ENCODE data around the gene SDHD. TPM values are rescaled to one million over a fixed set of nuclear protein-coding genes. Genes with fewer than 3 reads are reported as not detected.

The SDHD gene
- total and polyA plus RNA-seq, 4 donors: 154 to 277 (median 177) TPM

DNA sequence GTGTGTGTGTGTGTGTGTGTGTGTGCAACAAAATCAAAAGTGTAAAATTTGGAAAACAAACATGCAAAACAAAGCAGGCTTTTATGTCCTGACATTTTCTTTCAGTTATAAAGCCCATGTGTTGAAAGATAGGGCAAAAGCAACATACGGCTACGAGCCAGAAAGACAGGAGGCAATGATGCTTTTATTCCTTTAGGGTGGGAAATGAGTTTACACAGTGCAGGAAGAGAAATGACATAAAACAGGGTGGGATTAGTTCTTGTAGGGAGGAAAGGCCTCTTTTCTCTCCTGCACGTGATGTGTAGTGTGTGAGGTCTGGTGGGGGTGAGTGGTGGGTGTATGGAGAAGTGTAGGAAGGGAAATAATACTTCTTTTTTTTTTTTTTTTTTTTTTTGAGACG is 47.8 kb downstream of the SDHD start:
- H3K4me1 ChIP-seq (ENCODE audit: control insufficient read depth in 4 of 4, insufficient read depth in 4 of 4, low read length in 3 of 4): no peaks in the 10 kb centered on the region
- TF ChIP-seq EGR1 (IDR thresholded peaks at IDR 0.05; ENCODE audit: low read depth in 2 of 2) (no peak), HNF4A (conservative IDR thresholded peaks at IDR 0.05) (no peak), ZBTB33 (IDR thresholded peaks at IDR 0.05) (no peak), MAX (IDR thresholded peaks at IDR 0.05) (no peak), HNF4G (IDR thresholded peaks at IDR 0.05) (no peak), YY1 (IDR thresholded peaks at IDR 0.05) (no peak), TAF1 (conservative IDR thresholded peaks at IDR 0.05) (no peak), FOXA2 (IDR thresholded peaks at IDR 0.05) (no peak), REST (IDR thresholded peaks at IDR 0.05) (no peak)
- WGBS: 92% methylated on average over 3 of the region's 4 CpGs
- H3K4me3 ChIP-seq (ENCODE audit: low read depth in 1 of 3, low read length in 3 of 3): no peak overlapping the region
- H3K9me3 ChIP-seq (ENCODE audit: control insufficient read depth in 4 of 4, low read length in 3 of 4): no peaks in the 10 kb centered on the region
- H3K27me3 ChIP-seq (ENCODE audit: control insufficient read depth in 4 of 4, insufficient read depth in 4 of 4, low read length in 3 of 4): no peaks in the 10 kb centered on the region
- no peak overlapping the region for H3K27ac ChIP-seq (ENCODE audit: low read depth in 1 of 2, low read length in 2 of 2)
- no peak overlapping the region for H3K9ac ChIP-seq (ENCODE audit: low read depth in 1 of 2, low read length in 2 of 2)
- no peaks in the 10 kb centered on the region for H3K36me3 ChIP-seq (ENCODE audit: control insufficient read depth in 4 of 4, insufficient read depth in 3 of 4, low read depth in 1 of 4, low read length in 3 of 4)
- no peak for DNase-seq (ENCODE audit: low spot score)

DNA sequence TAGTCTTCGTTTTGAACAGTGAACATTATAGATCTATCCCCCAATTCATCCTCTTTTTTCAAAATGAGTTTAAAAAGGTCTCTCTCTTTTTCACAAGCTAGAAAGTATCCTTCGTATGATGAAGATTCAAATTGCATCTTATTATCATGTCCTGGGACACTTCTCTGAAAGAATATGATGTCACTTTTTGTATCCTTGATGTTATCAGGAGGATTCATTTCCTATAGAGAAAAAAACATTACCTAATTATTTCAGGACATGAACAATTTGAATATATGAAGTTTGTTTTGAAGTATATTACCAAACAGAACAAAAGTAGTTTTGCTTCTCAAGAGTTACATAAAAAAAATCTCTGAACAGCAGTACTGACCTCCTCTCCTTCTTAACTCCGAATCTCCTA is 56.9 kb downstream of the SDHD start:
- DNase-seq (ENCODE audit: low spot score): no peak
- no peaks in the 10 kb centered on the region for H3K4me1 ChIP-seq (ENCODE audit: control insufficient read depth in 4 of 4, insufficient read depth in 4 of 4, low read length in 3 of 4)
- H3K4me3 ChIP-seq (ENCODE audit: low read depth in 1 of 3, low read length in 3 of 3): no peak overlapping the region
- no peak overlapping the region for H3K9ac ChIP-seq (ENCODE audit: low read depth in 1 of 2, low read length in 2 of 2)
- TF ChIP-seq ATF3 (IDR thresholded peaks at IDR 0.05): no peak
- TF ChIP-seq RXRA (IDR thresholded peaks at IDR 0.05): no peak
- no peak for TF ChIP-seq JUND (IDR thresholded peaks at IDR 0.05)
- TF ChIP-seq ZBTB33 (IDR thresholded peaks at IDR 0.05): no peak
- TF ChIP-seq, protein P1, sequence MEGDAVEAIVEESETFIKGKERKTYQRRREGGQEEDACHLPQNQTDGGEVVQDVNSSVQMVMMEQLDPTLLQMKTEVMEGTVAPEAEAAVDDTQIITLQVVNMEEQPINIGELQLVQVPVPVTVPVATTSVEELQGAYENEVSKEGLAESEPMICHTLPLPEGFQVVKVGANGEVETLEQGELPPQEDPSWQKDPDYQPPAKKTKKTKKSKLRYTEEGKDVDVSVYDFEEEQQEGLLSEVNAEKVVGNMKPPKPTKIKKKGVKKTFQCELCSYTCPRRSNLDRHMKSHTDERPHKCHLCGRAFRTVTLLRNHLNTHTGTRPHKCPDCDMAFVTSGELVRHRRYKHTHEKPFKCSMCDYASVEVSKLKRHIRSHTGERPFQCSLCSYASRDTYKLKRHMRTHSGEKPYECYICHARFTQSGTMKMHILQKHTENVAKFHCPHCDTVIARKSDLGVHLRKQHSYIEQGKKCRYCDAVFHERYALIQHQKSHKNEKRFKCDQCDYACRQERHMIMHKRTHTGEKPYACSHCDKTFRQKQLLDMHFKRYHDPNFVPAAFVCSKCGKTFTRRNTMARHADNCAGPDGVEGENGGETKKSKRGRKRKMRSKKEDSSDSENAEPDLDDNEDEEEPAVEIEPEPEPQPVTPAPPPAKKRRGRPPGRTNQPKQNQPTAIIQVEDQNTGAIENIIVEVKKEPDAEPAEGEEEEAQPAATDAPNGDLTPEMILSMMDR (IDR thresholded peaks at IDR 0.05; ENCODE audit: low read depth, low read length, missing input control): no peak
- no peak for TF ChIP-seq NR2F2 (IDR thresholded peaks at IDR 0.05)
- no peak for TF ChIP-seq EGR1 (IDR thresholded peaks at IDR 0.05; ENCODE audit: low read depth in 2 of 2)
- no peak for TF ChIP-seq TAF1 (conservative IDR thresholded peaks at IDR 0.05)
- no peak for TF ChIP-seq HNF4G (IDR thresholded peaks at IDR 0.05)
- no peak for TF ChIP-seq SP1 (IDR thresholded peaks at IDR 0.05)
- no peak for TF ChIP-seq YY1 (IDR thresholded peaks at IDR 0.05)
- no peak for TF ChIP-seq GABPA (IDR thresholded peaks at IDR 0.05 in 1 of 2, conservative IDR thresholded peaks at IDR 0.05 in 1 of 2)
- no peak for TF ChIP-seq RAD21 (IDR thresholded peaks at IDR 0.05)
- TF ChIP-seq FOXA2 (IDR thresholded peaks at IDR 0.05): no peak
- TF ChIP-seq REST (IDR thresholded peaks at IDR 0.05): no peak
- no peak for TF ChIP-seq MAX (IDR thresholded peaks at IDR 0.05)
- no peak for TF ChIP-seq HNF4A (conservative IDR thresholded peaks at IDR 0.05)
- no peak for TF ChIP-seq FOXA1 (IDR thresholded peaks at IDR 0.05)
- 92% methylated on average over 3 of the region's 3 CpGs for WGBS
- no peak overlapping the region for H3K27ac ChIP-seq (ENCODE audit: low read depth in 1 of 2, low read length in 2 of 2)
- H3K36me3 ChIP-seq (ENCODE audit: control insufficient read depth in 4 of 4, insufficient read depth in 3 of 4, low read depth in 1 of 4, low read length in 3 of 4): peaks cover 0 to 2% (median under 1%) of the 10 kb centered on the region in 4 donors
- H3K27me3 ChIP-seq (ENCODE audit: control insufficient read depth in 4 of 4, insufficient read depth in 4 of 4, low read length in 3 of 4): no peaks in the 10 kb centered on the region
- peaks cover 0 to 4% (median 0%) of the 10 kb centered on the region in 4 donors for H3K9me3 ChIP-seq (ENCODE audit: control insufficient read depth in 4 of 4, low read length in 3 of 4)

All from liver (tissue), 9 donors.